Ureter (tissue), 1 donor: ENCODE data around the gene TRAF3. TPM values are rescaled to one million over a fixed set of nuclear protein-coding genes. Genes with fewer than 3 reads are reported as not detected.
A peak's percentile ranks its signal among the peaks of the same experiment; 100 is the strongest.

ENCODE experiments used
- DNase-seq: peaks from one replicate; pipeline ENCODE4 v3.0.0-alpha.2; 2020; ENCODE audit warnings: low spot score
- total RNA-seq: library from RNA; stranded (reverse); gene quantifications from one replicate; pipeline ENCODE4 v1.2.4, GENCODE V29; 2023
- donor health status: DM: yes; HTN: yes; CAD: no.

Gene TRAF3
- total RNA-seq, 1 donor from 2014 or later: 29.9 TPM

- no peak for DNase-seq
Measured at GRCh38 chr14:102938191-102938590, 160.9 kb downstream of the TRAF3 start.

GRCh38 chr14:102939329-102939728 lies 162.1 kb downstream of the TRAF3 start:
- no peak for DNase-seq

GRCh38 chr14:102939820-102940561 lies 162.7 kb downstream of the TRAF3 start:
- DNase-seq: no peak

GRCh38 chr14:102940729-102941362 lies 163.6 kb downstream of the TRAF3 start:
- DNase-seq: no peak

- DNase-seq: no peak
Measured at GRCh38 chr14:102941419-102942011, 164.3 kb downstream of the TRAF3 start.

GRCh38 chr14:102942069-102942468 lies 164.8 kb downstream of the TRAF3 start:
- DNase-seq: no peak

- DNase-seq: no peak
Measured at GRCh38 chr14:102943454-102943853, 166.2 kb downstream of the TRAF3 start.

- DNase-seq: no peak
Measured at GRCh38 chr14:102943979-102944378, 166.7 kb downstream of the TRAF3 start.

GRCh38 chr14:102944448-102945330 lies 167.4 kb downstream of the TRAF3 start:
- DNase-seq: no peak

- no peak for DNase-seq
Measured at GRCh38 chr14:102945346-102946130, 168.3 kb downstream of the TRAF3 start.

GRCh38 chr14:102947321-102948103 lies 170.3 kb downstream of the TRAF3 start:
- no peak for DNase-seq

- DNase-seq: no peak
Measured at GRCh38 chr14:102948698-102949061, 171.4 kb downstream of the TRAF3 start.

GRCh38 chr14:102949062-102949800 lies 172.0 kb downstream of the TRAF3 start:
- DNase-seq: no peak

GRCh38 chr14:102949801-102950451 lies 172.7 kb downstream of the TRAF3 start:
- DNase-seq: peak; percentile 46

- no peak for DNase-seq
Measured at GRCh38 chr14:102951034-102951433, 173.8 kb downstream of the TRAF3 start.

- no peak for DNase-seq
Measured at GRCh38 chr14:102951799-102952198, 174.6 kb downstream of the TRAF3 start.

- no peak for DNase-seq
Measured at GRCh38 chr14:102952276-102952675, 175.0 kb downstream of the TRAF3 start.

GRCh38 chr14:102953100-102953499 lies 175.9 kb downstream of the TRAF3 start:
- DNase-seq: no peak

GRCh38 chr14:102954081-102954789 lies 177.0 kb downstream of the TRAF3 start:
- no peak for DNase-seq
